ENCODE data around the gene OR6T1.

OR6T1 gene

GRCh38 chr11:123901867-123902266 is 41.8 kb downstream of the OR6T1 start, which contains the start of gene OR8D4:
OR8D4 (plus strand) TSS chr11:123902167; CDS start chr11:123906432, 4,265 bp downstream.
- DNase-seq: no peak
- TF ChIP-seq POLR2A (IDR thresholded peaks at IDR 0.05; ENCODE audit: low read length) (no peak), GATA1 (IDR thresholded peaks at IDR 0.05; ENCODE audit: low read depth, low read length) (no peak)

- no peak for TF ChIP-seq POLR2A (IDR thresholded peaks at IDR 0.05; ENCODE audit: low read length)
- no peak for TF ChIP-seq GATA1 (IDR thresholded peaks at IDR 0.05; ENCODE audit: low read depth, low read length)
- DNase-seq: no peak
Measured at GRCh38 chr11:123899792-123900191, 43.8 kb downstream of the OR6T1 start.
